HG02588 (cell line): Measurements from ENCODE around the gene PPP2R1B.
A peak's percentile ranks its signal among the peaks of the same experiment; 100 is the strongest.

Experiments used
- ATAC-seq: cut with Tn5 transposase; IDR thresholded peaks from one replicate; pipeline ENCODE4 v1.9.1; 2021; ENCODE audit warnings: mild to moderate bottlenecking, moderate library complexity; ENCODE audit not compliant: unreplicated experiment

The PPP2R1B gene

GRCh38 chr11:111698852-111699559 is 67.2 kb downstream of the PPP2R1B start:
- ATAC-seq: no peak

GRCh38 chr11:111697933-111698371 is 68.2 kb downstream of the PPP2R1B start:
- ATAC-seq: peak; percentile 41

- no peak for ATAC-seq
Observed at GRCh38 chr11:111696556-111696955, 69.6 kb downstream of the PPP2R1B start.

GRCh38 chr11:111694851-111695250 is 71.3 kb downstream of the PPP2R1B start:
- ATAC-seq: no peak

GRCh38 chr11:111693224-111693937 is 72.8 kb downstream of the PPP2R1B start:
- ATAC-seq: no peak

GRCh38 chr11:111691741-111692140 is 74.4 kb downstream of the PPP2R1B start:
- no peak for ATAC-seq

- ATAC-seq: no peak
Observed at GRCh38 chr11:111691176-111691575, 75.0 kb downstream of the PPP2R1B start.

GRCh38 chr11:111688013-111688412 is 78.2 kb downstream of the PPP2R1B start:
- ATAC-seq: no peak

GRCh38 chr11:111684251-111684650 is 81.9 kb downstream of the PPP2R1B start:
- ATAC-seq: no peak

- no peak for ATAC-seq
Observed at GRCh38 chr11:111683806-111684205, 82.4 kb downstream of the PPP2R1B start.

- no peak for ATAC-seq
Observed at GRCh38 chr11:111680486-111681175, 85.6 kb downstream of the PPP2R1B start.
